ENCODE results near the gene HSPG2. TPM values are rescaled to one million over a fixed set of nuclear protein-coding genes. Genes with fewer than 3 reads are reported as not detected.

Gene HSPG2
- total RNA-seq, 1 donor from 2014 or later, result 221 TPM

DNA sequence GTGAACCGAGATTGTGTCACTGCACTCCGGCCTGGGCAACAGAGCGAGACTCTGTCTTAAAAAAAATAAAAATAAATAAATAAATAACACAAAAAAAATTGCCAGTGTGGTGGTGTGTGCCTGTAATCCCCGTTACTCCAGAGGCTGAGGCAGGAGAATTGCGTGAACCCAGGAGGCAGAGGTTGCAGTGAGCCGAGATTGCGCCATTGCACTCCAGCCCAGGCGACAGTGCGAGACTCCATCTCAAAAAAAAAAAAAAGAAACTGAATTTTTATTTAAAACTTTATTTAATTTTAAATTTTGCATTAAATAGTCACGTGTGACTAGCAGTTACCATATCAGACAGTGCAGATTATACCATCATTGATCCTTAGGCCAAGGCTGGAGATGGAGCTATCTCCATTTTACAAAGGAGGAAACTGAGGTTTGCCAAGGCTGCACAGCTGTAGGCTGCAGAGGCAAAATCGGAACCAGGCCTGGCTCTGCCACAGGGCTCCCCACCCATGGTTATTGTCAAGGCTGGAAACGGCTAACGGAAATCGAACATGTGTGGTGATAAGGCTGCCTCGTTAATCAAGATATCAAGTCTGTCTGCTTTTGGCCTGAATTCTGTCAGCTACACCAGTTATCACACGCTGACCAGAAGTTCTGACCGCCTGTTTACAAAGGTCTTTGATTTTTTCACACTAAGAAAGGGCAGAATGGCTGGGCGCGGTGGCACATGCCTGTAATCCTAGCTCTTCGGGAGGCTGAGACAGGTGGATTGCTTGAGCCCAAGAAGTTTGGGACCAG, 20.5 kb downstream of the HSPG2 start:
- Mint-ChIP-seq H3K36me3 (peaks cover 5% of the 10 kb centered on the region), H3K9me3 (no peaks in the 10 kb centered on the region), H3K27ac (no peak overlapping the region), H3K27me3 (ENCODE audit: low read depth) (no peaks in the 10 kb centered on the region), H3K4me1 (peaks cover 21% of the 10 kb centered on the region), H3K4me3 (no peak overlapping the region)
- TF ChIP-seq, protein P1, sequence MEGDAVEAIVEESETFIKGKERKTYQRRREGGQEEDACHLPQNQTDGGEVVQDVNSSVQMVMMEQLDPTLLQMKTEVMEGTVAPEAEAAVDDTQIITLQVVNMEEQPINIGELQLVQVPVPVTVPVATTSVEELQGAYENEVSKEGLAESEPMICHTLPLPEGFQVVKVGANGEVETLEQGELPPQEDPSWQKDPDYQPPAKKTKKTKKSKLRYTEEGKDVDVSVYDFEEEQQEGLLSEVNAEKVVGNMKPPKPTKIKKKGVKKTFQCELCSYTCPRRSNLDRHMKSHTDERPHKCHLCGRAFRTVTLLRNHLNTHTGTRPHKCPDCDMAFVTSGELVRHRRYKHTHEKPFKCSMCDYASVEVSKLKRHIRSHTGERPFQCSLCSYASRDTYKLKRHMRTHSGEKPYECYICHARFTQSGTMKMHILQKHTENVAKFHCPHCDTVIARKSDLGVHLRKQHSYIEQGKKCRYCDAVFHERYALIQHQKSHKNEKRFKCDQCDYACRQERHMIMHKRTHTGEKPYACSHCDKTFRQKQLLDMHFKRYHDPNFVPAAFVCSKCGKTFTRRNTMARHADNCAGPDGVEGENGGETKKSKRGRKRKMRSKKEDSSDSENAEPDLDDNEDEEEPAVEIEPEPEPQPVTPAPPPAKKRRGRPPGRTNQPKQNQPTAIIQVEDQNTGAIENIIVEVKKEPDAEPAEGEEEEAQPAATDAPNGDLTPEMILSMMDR (IDR thresholded peaks at IDR 0.05; ENCODE audit: unreplicated experiment), result no peak
- DNase-seq (ENCODE audit: low spot score in 2 of 2, unreplicated experiment in 2 of 2), result no peak

GRCh38 chr1:21914880-21915640, 22.1 kb downstream of the HSPG2 start:
- H3K27me3 Mint-ChIP-seq (ENCODE audit: low read depth), result no peaks in the 10 kb centered on the region
- peak overlapping the region; percentile 4 for H3K27ac Mint-ChIP-seq
- TF ChIP-seq, protein P1 (IDR thresholded peaks at IDR 0.05; ENCODE audit: unreplicated experiment), result no peak
- peaks cover 5% of the 10 kb centered on the region for H3K36me3 Mint-ChIP-seq
- peaks cover 23% of the 10 kb centered on the region for H3K4me1 Mint-ChIP-seq
- no peak for DNase-seq (ENCODE audit: low spot score in 2 of 2, unreplicated experiment in 2 of 2)
- H3K9me3 Mint-ChIP-seq, result no peaks in the 10 kb centered on the region
- H3K4me3 Mint-ChIP-seq, result no peak overlapping the region

- TF ChIP-seq, protein P1 (IDR thresholded peaks at IDR 0.05; ENCODE audit: unreplicated experiment), result no peak
- Mint-ChIP-seq H3K9me3 (no peaks in the 10 kb centered on the region), H3K36me3 (peaks cover 5% of the 10 kb centered on the region), H3K4me1 (peaks cover 29% of the 10 kb centered on the region), H3K27me3 (ENCODE audit: low read depth) (no peaks in the 10 kb centered on the region), H3K4me3 (no peak overlapping the region), H3K27ac (no peak overlapping the region)
- DNase-seq (ENCODE audit: low spot score in 2 of 2, unreplicated experiment in 2 of 2), result no peak
Observed at GRCh38 chr1:21914450-21914849, 22.7 kb downstream of the HSPG2 start.

GRCh38 chr1:21913763-21914162, 23.3 kb downstream of the HSPG2 start:
- TF ChIP-seq, protein P1 (IDR thresholded peaks at IDR 0.05; ENCODE audit: unreplicated experiment), result no peak
- no peaks in the 10 kb centered on the region for H3K9me3 Mint-ChIP-seq
- H3K4me1 Mint-ChIP-seq, result peaks cover 29% of the 10 kb centered on the region
- H3K27ac Mint-ChIP-seq, result no peak overlapping the region
- H3K36me3 Mint-ChIP-seq, result peaks cover 5% of the 10 kb centered on the region
- no peak overlapping the region for H3K4me3 Mint-ChIP-seq
- no peak for DNase-seq (ENCODE audit: low spot score in 2 of 2, unreplicated experiment in 2 of 2)
- H3K27me3 Mint-ChIP-seq (ENCODE audit: low read depth), result no peaks in the 10 kb centered on the region

- H3K4me3 Mint-ChIP-seq, result no peak overlapping the region
- H3K36me3 Mint-ChIP-seq, result peaks cover 5% of the 10 kb centered on the region
- TF ChIP-seq, protein P1 (IDR thresholded peaks at IDR 0.05; ENCODE audit: unreplicated experiment), result no peak
- DNase-seq (ENCODE audit: low spot score in 2 of 2, unreplicated experiment in 2 of 2), result no peak
- H3K4me1 Mint-ChIP-seq, result peaks cover 29% of the 10 kb centered on the region
- no peaks in the 10 kb centered on the region for H3K27me3 Mint-ChIP-seq (ENCODE audit: low read depth)
- no peak overlapping the region for H3K27ac Mint-ChIP-seq
- no peaks in the 10 kb centered on the region for H3K9me3 Mint-ChIP-seq
Observed at GRCh38 chr1:21913258-21913657, 23.9 kb downstream of the HSPG2 start.

All from mesothelial cell of epicardium (in vitro differentiated cells).